Trophoblast cell (in vitro differentiated cells and primary cell): Measurements from ENCODE around the gene RPL41.

Experiments used
- DNase-seq, 2 donors: peaks; one replicate each; pipeline ENCODE4 v3.0.0-alpha.2; 2016
- H2AFZ ChIP-seq: 2 replicates; pipeline ENCODE4 v1.6.1; 2013; ENCODE audit warnings: low read length, moderate library complexity, mild to moderate bottlenecking; ENCODE audit not compliant: insufficient read depth, poor library complexity
- H2AK5ac ChIP-seq: 2 replicates; pipeline ENCODE4 v1.6.1; 2013; ENCODE audit warnings: mild to moderate bottlenecking, low read length
- H2BK120ac ChIP-seq: 2 replicates; pipeline ENCODE4 v1.6.1; 2013; ENCODE audit warnings: low read length, mild to moderate bottlenecking, moderate library complexity; ENCODE audit not compliant: insufficient read depth, poor library complexity
- H2BK12ac ChIP-seq: 2 replicates; pipeline ENCODE4 v1.6.1; 2013; ENCODE audit warnings: mild to moderate bottlenecking, low read length, moderate library complexity
- H2BK5ac ChIP-seq: 2 replicates; pipeline ENCODE4 v1.6.1; 2013; ENCODE audit warnings: low read length, low read depth, moderate library complexity, mild to moderate bottlenecking; ENCODE audit not compliant: poor library complexity
- H3K14ac ChIP-seq: 2 replicates; pipeline ENCODE4 v1.6.1; 2013; ENCODE audit warnings: mild to moderate bottlenecking, low read length
- H3K18ac ChIP-seq: 2 replicates; pipeline ENCODE4 v1.6.1; 2013; ENCODE audit warnings: mild to moderate bottlenecking, low read length
- H3K23ac ChIP-seq: 2 replicates; pipeline ENCODE4 v1.6.1; 2013; ENCODE audit warnings: low read length
- H3K27ac ChIP-seq: 2 replicates; pipeline ENCODE4 v1.5.1; 2013; ENCODE audit warnings: low read depth, mild to moderate bottlenecking, inconsistent platforms, low read length, moderate library complexity
- H3K27me3 ChIP-seq: 2 replicates; pipeline ENCODE4 v1.6.1; 2013; ENCODE audit warnings: inconsistent platforms, mild to moderate bottlenecking, low read length, moderate library complexity; ENCODE audit not compliant: insufficient read depth
- H3K36me3 ChIP-seq, 2 experiments: 1 replicate in 1 of 2; 2 replicates in 1 of 2; pipeline ENCODE4 v1.6.1; 2013; ENCODE audit warnings: low read length in 2 of 2, mild to moderate bottlenecking in 2 of 2, moderate library complexity in 1 of 2; ENCODE audit not compliant: insufficient read depth in 2 of 2, control insufficient read depth in 1 of 2
- H3K4ac ChIP-seq: 2 replicates; pipeline ENCODE4 v1.6.1; 2013; ENCODE audit warnings: low read depth, mild to moderate bottlenecking, low read length, moderate library complexity
- H3K4me1 ChIP-seq, 2 experiments: 1 replicate in 1 of 2; 2 replicates in 1 of 2; pipeline ENCODE4 v1.6.1; 2013; ENCODE audit warnings: low read length in 2 of 2, mild to moderate bottlenecking in 2 of 2, moderate library complexity in 1 of 2; ENCODE audit not compliant: insufficient read depth in 2 of 2, control insufficient read depth in 1 of 2
- H3K4me2 ChIP-seq: 2 replicates; pipeline ENCODE4 v1.6.1; 2013; ENCODE audit warnings: inconsistent platforms, mild to moderate bottlenecking, low read length, moderate library complexity
- H3K4me3 ChIP-seq: 2 replicates; pipeline ENCODE4 v1.5.1; 2013; ENCODE audit warnings: mild to moderate bottlenecking, low read depth, low read length, inconsistent platforms
- H3K79me1 ChIP-seq: one replicate; pipeline ENCODE4 v1.6.1; 2013; ENCODE audit warnings: low read length
- H3K79me2 ChIP-seq: 2 replicates; pipeline ENCODE4 v1.6.1; 2013; ENCODE audit warnings: low read length, mild to moderate bottlenecking; ENCODE audit not compliant: control insufficient read depth, insufficient read depth, poor library complexity
- H3K9ac ChIP-seq: 2 replicates; pipeline ENCODE4 v1.6.1; 2013; ENCODE audit warnings: mild to moderate bottlenecking, low read length
- H3K9me3 ChIP-seq: 2 replicates; pipeline ENCODE4 v1.6.1; 2013; ENCODE audit warnings: low read depth, mild to moderate bottlenecking, control low read depth, inconsistent platforms, low read length; ENCODE audit not compliant: insufficient read depth
- H4K12ac ChIP-seq: 2 replicates; pipeline ENCODE4 v1.6.1; 2013; ENCODE audit warnings: low read depth, mild to moderate bottlenecking, low read length, moderate library complexity
- H4K8ac ChIP-seq: 2 replicates; pipeline ENCODE4 v1.6.1; 2013; ENCODE audit warnings: low read depth, mild to moderate bottlenecking, low read length, moderate library complexity
- H4K91ac ChIP-seq: one replicate; pipeline ENCODE4 v1.6.1; 2013; ENCODE audit warnings: low read depth, mild to moderate bottlenecking, low read length, moderate library complexity
- WGBS: extraction: QIAGEN DNeasy Blood & Tissue Kit; methylation state at CpG from one replicate; pipeline ENCODE4 v1.1.7; 2013; ENCODE audit warnings: missing lambda C conversion rate; ENCODE audit not compliant: insufficient read length, insufficient coverage; ENCODE audit errors: extremely low coverage; 5-methylcytosine and 5-hydroxymethylcytosine counted together

Gene RPL41

DNA sequence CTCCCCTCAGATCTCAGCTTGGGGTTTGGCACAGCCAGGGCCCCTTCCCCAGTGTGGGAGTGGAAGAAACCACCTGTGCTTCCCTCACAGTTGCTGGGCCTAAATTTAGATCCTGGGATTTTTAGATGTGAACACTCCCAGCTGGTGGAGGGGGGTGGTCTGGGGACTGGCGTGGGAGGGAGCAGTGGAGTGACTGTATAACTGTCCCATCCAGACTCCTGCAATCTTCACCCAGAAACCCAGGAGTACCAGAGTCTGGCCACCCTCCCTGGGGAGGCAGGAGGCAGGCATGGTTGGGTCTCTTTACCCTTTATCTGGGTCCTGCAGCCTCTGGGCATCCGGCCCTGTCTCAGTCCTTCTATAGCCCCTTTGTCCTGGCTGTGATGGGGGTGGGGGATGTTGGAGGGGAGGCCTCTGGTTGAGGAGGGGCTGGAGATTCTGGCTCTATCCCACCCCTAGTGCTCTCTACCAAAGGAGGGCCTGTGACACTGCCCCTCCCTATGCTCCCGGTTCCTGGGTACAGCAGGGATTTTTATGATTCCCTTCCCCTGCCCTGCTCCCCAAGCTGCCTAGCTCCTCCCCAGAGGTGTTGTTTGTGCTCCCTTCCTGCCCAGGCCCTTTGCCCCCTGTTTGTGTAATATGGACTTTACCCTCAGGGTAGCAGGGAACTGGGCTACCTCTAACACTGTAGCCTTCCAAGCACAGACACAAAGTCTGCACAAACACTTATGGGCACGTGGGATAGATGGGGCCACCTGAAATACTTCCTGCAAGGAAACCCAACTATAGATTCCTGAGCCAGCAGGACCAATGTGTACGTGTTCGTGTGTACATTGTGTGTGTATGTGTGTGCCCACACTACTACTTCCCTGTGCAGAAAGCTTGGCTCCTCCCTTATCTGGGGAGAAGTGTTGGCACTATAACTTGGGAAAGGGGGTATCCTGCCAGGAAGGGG, 34.8 kb upstream of the RPL41 start:
- Histone ChIP-seq H3K27me3 (no peaks in the 10 kb centered on the region), H2AK5ac (no peak overlapping the region), H3K4me3 (no peak overlapping the region), H3K4me1 (peaks cover 18 to 19% of the 10 kb centered on the region in 2 experiments), H3K9ac (no peak overlapping the region), H3K23ac (no peak overlapping the region), H3K79me2 (peaks cover 22% of the 10 kb centered on the region), H2AFZ (no peak overlapping the region), H3K9me3 (no peaks in the 10 kb centered on the region), H3K79me1 (peaks cover 17% of the 10 kb centered on the region), H3K18ac (peak overlapping the region; percentile 73), H3K36me3 (peaks cover 7 to 10% of the 10 kb centered on the region in 2 experiments), H3K4me2 (peak overlapping the region; percentile 98), H4K8ac (no peak overlapping the region), H4K12ac (peak overlapping the region; percentile 17), H2BK5ac (no peak overlapping the region), H4K91ac (peak overlapping the region; percentile 28), H3K4ac (peak overlapping the region; percentile 87), H3K27ac (no peak overlapping the region), H2BK120ac (peak overlapping the region; percentile 29), H2BK12ac (no peak overlapping the region), H3K14ac (peak overlapping the region; percentile 29)
- no CpG with 5 or more reads among the region's 6 CpGs for WGBS
- DNase-seq, result no peak

GRCh38 chr12:56082382-56082781, 34.1 kb upstream of the RPL41 start:
- H2AK5ac ChIP-seq, result no peak overlapping the region

GRCh38 chr12:56082967-56083366, 33.5 kb upstream of the RPL41 start:
- no peak overlapping the region for H3K27ac ChIP-seq
- H2BK5ac ChIP-seq, result no peak overlapping the region
- no peak overlapping the region for H4K91ac ChIP-seq
- H3K9ac ChIP-seq, result no peak overlapping the region
- H4K8ac ChIP-seq, result no peak overlapping the region
- H2BK12ac ChIP-seq, result no peak overlapping the region
- H3K14ac ChIP-seq, result no peak overlapping the region
- no peaks in the 10 kb centered on the region for H3K9me3 ChIP-seq
- H3K23ac ChIP-seq, result no peak overlapping the region
- peaks cover 20% of the 10 kb centered on the region in 2 experiments for H3K4me1 ChIP-seq
- H2AFZ ChIP-seq, result no peak overlapping the region
- no peak overlapping the region for H3K4ac ChIP-seq
- no peak for DNase-seq
- no peak overlapping the region for H3K18ac ChIP-seq
- no peak overlapping the region for H4K12ac ChIP-seq
- peaks cover 22% of the 10 kb centered on the region for H3K79me2 ChIP-seq
- H3K36me3 ChIP-seq, result peaks cover 17 to 21% of the 10 kb centered on the region in 2 experiments
- H3K4me3 ChIP-seq, result no peak overlapping the region
- no peak overlapping the region for H2BK120ac ChIP-seq
- no CpG with 5 or more reads among the region's 3 CpGs for WGBS
- H2AK5ac ChIP-seq, result no peak overlapping the region
- H3K4me2 ChIP-seq, result no peak overlapping the region
- peaks cover 17% of the 10 kb centered on the region for H3K79me1 ChIP-seq
- no peaks in the 10 kb centered on the region for H3K27me3 ChIP-seq

More at GRCh38 chr12:56082382-56082781, 34.1 kb upstream of the RPL41 start:
- Histone ChIP-seq H3K79me1 (peaks cover 17% of the 10 kb centered on the region), H4K91ac (no peak overlapping the region), H2BK5ac (no peak overlapping the region), H3K36me3 (peaks cover 11 to 15% of the 10 kb centered on the region in 2 experiments), H3K27ac (no peak overlapping the region), H3K18ac (no peak overlapping the region), H3K79me2 (peaks cover 22% of the 10 kb centered on the region), H3K14ac (no peak overlapping the region), H3K9me3 (no peaks in the 10 kb centered on the region), H4K8ac (no peak overlapping the region), H2BK120ac (no peak overlapping the region), H3K4me1 (peaks cover 20% of the 10 kb centered on the region in 2 experiments), H3K4me3 (no peak overlapping the region), H3K27me3 (no peaks in the 10 kb centered on the region), H3K4me2 (no peak overlapping the region), H3K23ac (no peak overlapping the region), H2AFZ (no peak overlapping the region), H4K12ac (no peak overlapping the region), H3K9ac (no peak overlapping the region), H3K4ac (peak overlapping the region; percentile 42), H2BK12ac (no peak overlapping the region)
- no peak for DNase-seq
- WGBS, result no CpG with 5 or more reads among the region's 2 CpGs

- no peak overlapping the region for H3K14ac ChIP-seq
Observed at GRCh38 chr12:56084958-56085543, 31.4 kb upstream of the RPL41 start.

More at GRCh38 chr12:56084958-56085543, 31.4 kb upstream of the RPL41 start:
- H4K12ac ChIP-seq, result no peak overlapping the region
- no peak overlapping the region for H3K27ac ChIP-seq
- H3K4ac ChIP-seq, result no peak overlapping the region
- no peak overlapping the region for H3K4me3 ChIP-seq
- H2BK5ac ChIP-seq, result no peak overlapping the region
- H2BK12ac ChIP-seq, result no peak overlapping the region
- DNase-seq, result peak in 1 of 2 donors; percentile 46
- no CpG with 5 or more reads among the region's 15 CpGs for WGBS
- no peak overlapping the region for H4K8ac ChIP-seq
- H3K4me2 ChIP-seq, result no peak overlapping the region
- no peak overlapping the region for H2AK5ac ChIP-seq
- H3K27me3 ChIP-seq, result no peaks in the 10 kb centered on the region
- peaks cover 9% of the 10 kb centered on the region for H3K79me1 ChIP-seq
- no peaks in the 10 kb centered on the region for H3K9me3 ChIP-seq
- H2AFZ ChIP-seq, result no peak overlapping the region
- H3K79me2 ChIP-seq, result peaks cover 15% of the 10 kb centered on the region
- peaks cover 20% of the 10 kb centered on the region in 2 experiments for H3K4me1 ChIP-seq
- no peak overlapping the region for H3K23ac ChIP-seq
- no peak overlapping the region for H4K91ac ChIP-seq
- no peak overlapping the region for H3K18ac ChIP-seq
- H3K36me3 ChIP-seq, result peaks cover 29 to 32% of the 10 kb centered on the region in 2 experiments
- H3K9ac ChIP-seq, result no peak overlapping the region
- H2BK120ac ChIP-seq, result no peak overlapping the region
